Measurements from ENCODE around the gene HOXA6. TPM values are rescaled to one million over a fixed set of nuclear protein-coding genes. Genes with fewer than 3 reads are reported as not detected.

HOXA6 gene
- total RNA-seq, 2 experiments from 2014 or later = 4.1 to 12.0 TPM

- TF ChIP-seq EZH2phosphoT487 (IDR thresholded peaks at IDR 0.05; ENCODE audit: borderline replicate concordance, low read depth, low read length) = no peak
- no peak for TF ChIP-seq CTCF (conservative IDR thresholded peaks at IDR 0.05; ENCODE audit: low read length)
Observed at GRCh38 chr7:27159266-27160144, 11.9 kb upstream of the HOXA6 start.

GRCh38 chr7:27158436-27159265 lies 11.1 kb upstream of the HOXA6 start:
- no TSS peak for BruUV-seq (replicated peaks)
- Histone ChIP-seq H3K9me2 (ENCODE audit: insufficient read depth, low read length) (no peaks in the 10 kb centered on the region), H3K27ac (ENCODE audit: low read depth, low read length, poor library complexity, severe bottlenecking) (no peak overlapping the region), H3K4me1 (ENCODE audit: insufficient read depth, low read length, poor library complexity, severe bottlenecking) (peaks cover 26% of the 10 kb centered on the region), H3K4me2 (ENCODE audit: low read length) (no peak overlapping the region), H3K36me3 (ENCODE audit: insufficient read depth, low read length) (no peaks in the 10 kb centered on the region), H3K9me3 (ENCODE audit: low read length) (no peaks in the 10 kb centered on the region), H3K79me2 (ENCODE audit: insufficient read depth, low read depth, low read length) (no peaks in the 10 kb centered on the region), H3K4me3 (ENCODE audit: low read depth, low read length, poor library complexity, severe bottlenecking) (no peak overlapping the region), H4K20me1 (ENCODE audit: insufficient read depth, low read length) (no peaks in the 10 kb centered on the region), H2AFZ (ENCODE audit: low read length) (no peak overlapping the region)
- intact Hi-C loops (cut with micrococcal nuclease; ENCODE audit: unreplicated experiment) = loop anchor here (10.0 kb wide), 1 partner anchor 1264 kb away; no protein-coding TSS in a partner anchor
- no peak for TF ChIP-seq EZH2phosphoT487 (IDR thresholded peaks at IDR 0.05; ENCODE audit: borderline replicate concordance, low read depth, low read length)
- no peak for TF ChIP-seq CTCF (conservative IDR thresholded peaks at IDR 0.05; ENCODE audit: low read length)
- POLR2A ChIA-PET = interaction anchor here (0.6 to 1.1 kb wide), 2 partner anchors 465 to 762 kb away, joined by 3 to 4 read pairs; no protein-coding TSS in a partner anchor
- no peak for DNase-seq (ENCODE audit: low spot score)
- CTCF ChIA-PET (ENCODE audit: unreplicated experiment) = no interaction called here

More at GRCh38 chr7:27159266-27160144, 11.9 kb upstream of the HOXA6 start:
- Histone ChIP-seq H3K4me1 (ENCODE audit: insufficient read depth, low read length, poor library complexity, severe bottlenecking) (peaks cover 26% of the 10 kb centered on the region), H3K79me2 (ENCODE audit: insufficient read depth, low read depth, low read length) (no peaks in the 10 kb centered on the region), H3K36me3 (ENCODE audit: insufficient read depth, low read length) (no peaks in the 10 kb centered on the region), H4K20me1 (ENCODE audit: insufficient read depth, low read length) (no peaks in the 10 kb centered on the region), H3K4me2 (ENCODE audit: low read length) (peak overlapping the region; percentile 77; the same call in 1 of the 2 replicates), H3K9me2 (ENCODE audit: insufficient read depth, low read length) (no peaks in the 10 kb centered on the region), H3K4me3 (ENCODE audit: low read depth, low read length, poor library complexity, severe bottlenecking) (no peak overlapping the region), H2AFZ (ENCODE audit: low read length) (peak overlapping the region; percentile 90; the same call in 1 of the 2 replicates), H3K27ac (ENCODE audit: low read depth, low read length, poor library complexity, severe bottlenecking) (no peak overlapping the region), H3K9me3 (ENCODE audit: low read length) (no peaks in the 10 kb centered on the region)
- intact Hi-C loops (cut with micrococcal nuclease; ENCODE audit: unreplicated experiment) = loop anchor here (2.0 to 10.0 kb wide), 4 partner anchors 307 to 1265 kb away; no protein-coding TSS in a partner anchor
- POLR2A ChIA-PET = interaction anchor here (0.6 to 1.1 kb wide), 3 partner anchors 9 to 762 kb away, joined by 3 to 4 read pairs (median 3); no protein-coding TSS in a partner anchor
- CTCF ChIA-PET (ENCODE audit: unreplicated experiment) = no interaction called here
- no peak for DNase-seq (ENCODE audit: low spot score)
- BruUV-seq (replicated peaks) = no TSS peak
